Liver (tissue), 9 donors: ENCODE measurements around the gene NOX4. TPM values are rescaled to one million over a fixed set of nuclear protein-coding genes. Genes with fewer than 3 reads are reported as not detected.

ENCODE experiments used
- DNase-seq: peaks from one replicate; pipeline ENCODE4 v3.0.0-alpha.2; 2017; ENCODE audit warnings: low spot score
- H3K27ac ChIP-seq, 2 donors: one replicate each; pipeline ENCODE4 v1.7.0; 2013; ENCODE audit warnings: inconsistent platforms in 2 of 2, low read length in 2 of 2, control low read depth in 1 of 2, low read depth in 1 of 2, mild to moderate bottlenecking in 1 of 2
- H3K27me3 ChIP-seq, 4 donors: one replicate each; pipeline versions ENCODE4 v1.6.1 to v1.7.0; 2013; ENCODE audit warnings: low read length in 3 of 4, inconsistent platforms in 1 of 4, mild to moderate bottlenecking in 1 of 4, moderate library complexity in 1 of 4; ENCODE audit not compliant: control insufficient read depth in 4 of 4, insufficient read depth in 4 of 4
- H3K36me3 ChIP-seq, 4 donors: one replicate each; pipeline versions ENCODE4 v1.6.1 to v1.7.0; 2013; ENCODE audit warnings: low read length in 3 of 4, mild to moderate bottlenecking in 3 of 4, low read depth in 1 of 4, moderate library complexity in 1 of 4; ENCODE audit not compliant: control insufficient read depth in 4 of 4, insufficient read depth in 3 of 4
- H3K4me1 ChIP-seq, 4 donors: one replicate each; pipeline versions ENCODE4 v1.6.1 to v1.7.0; 2013; ENCODE audit warnings: low read length in 3 of 4, mild to moderate bottlenecking in 3 of 4, moderate library complexity in 1 of 4; ENCODE audit not compliant: control insufficient read depth in 4 of 4, insufficient read depth in 4 of 4
- H3K4me3 ChIP-seq, 3 donors: one replicate each; pipeline versions ENCODE4 v1.6.1 to v1.7.0; 2013; ENCODE audit warnings: low read length in 3 of 3, control low read depth in 1 of 3, low read depth in 1 of 3, mild to moderate bottlenecking in 1 of 3
- H3K9ac ChIP-seq, 2 donors: one replicate each; pipeline ENCODE4 v1.7.0; 2013; ENCODE audit warnings: low read length in 2 of 2, mild to moderate bottlenecking in 2 of 2, moderate library complexity in 2 of 2, control low read depth in 1 of 2, low read depth in 1 of 2
- H3K9me3 ChIP-seq, 4 donors: one replicate each; pipeline versions ENCODE4 v1.6.1 to v1.7.0; 2013; ENCODE audit warnings: low read length in 3 of 4; ENCODE audit not compliant: control insufficient read depth in 4 of 4
- ATF3 ChIP-seq: IDR thresholded peaks from 2 replicates; pipeline ENCODE4 v1.6.1; 2016; ENCODE audit warnings: antibody characterized with exemption
- CTCF ChIP-seq: fragments of 150-350 bp; IDR thresholded peaks from 2 replicates; pipeline ENCODE4 v1.5.1; 2017; ENCODE audit warnings: improper control_type of control experiment, low read depth, low read length; ENCODE audit not compliant: missing input control
- EGR1 ChIP-seq, 2 donors: IDR thresholded peaks; 2 replicates each; pipeline ENCODE4 v1.6.1; 2016 to 2018; ENCODE audit warnings: antibody characterized with exemption in 2 of 2, low read depth in 2 of 2
- FOXA1 ChIP-seq: IDR thresholded peaks from 2 replicates; pipeline ENCODE4 v1.6.1; 2016; ENCODE audit warnings: antibody characterized with exemption
- FOXA2 ChIP-seq: IDR thresholded peaks from 2 replicates; pipeline ENCODE4 v1.6.1; 2016; ENCODE audit warnings: antibody characterized with exemption
- GABPA ChIP-seq, 2 donors: IDR thresholded peaks in 1 of 2; conservative IDR thresholded peaks in 1 of 2; 2 replicates each; pipeline ENCODE4 v1.6.1; 2016; ENCODE audit warnings: antibody characterized with exemption in 2 of 2, mild to moderate bottlenecking in 1 of 2, moderate library complexity in 1 of 2
- HNF4A ChIP-seq, 2 donors: conservative IDR thresholded peaks; 2 replicates each; pipeline ENCODE4 v1.6.1; 2016; ENCODE audit warnings: antibody characterized with exemption in 2 of 2, mild to moderate bottlenecking in 2 of 2
- HNF4G ChIP-seq: IDR thresholded peaks from 2 replicates; pipeline ENCODE4 v1.6.1; 2016; ENCODE audit warnings: antibody characterized with exemption
- JUND ChIP-seq, 2 donors: IDR thresholded peaks; 2 replicates each; pipeline ENCODE4 v1.6.1; 2016; ENCODE audit warnings: antibody characterized with exemption in 2 of 2
- MAX ChIP-seq: IDR thresholded peaks from 2 replicates; pipeline ENCODE4 v1.6.1; 2016; ENCODE audit warnings: antibody characterized with exemption
- NR2F2 ChIP-seq: IDR thresholded peaks from 2 replicates; pipeline ENCODE4 v1.6.1; 2016; ENCODE audit warnings: antibody characterized with exemption
- RAD21 ChIP-seq, 2 donors: IDR thresholded peaks; 2 replicates each; pipeline ENCODE4 v1.6.1; 2016; ENCODE audit warnings: antibody characterized with exemption in 2 of 2, mild to moderate bottlenecking in 2 of 2
- REST ChIP-seq: IDR thresholded peaks from 2 replicates; pipeline ENCODE4 v1.6.1; 2016; ENCODE audit warnings: antibody characterized with exemption, mild to moderate bottlenecking
- RXRA ChIP-seq, 2 donors: IDR thresholded peaks; 2 replicates each; pipeline ENCODE4 v1.6.1; 2017 to 2018; ENCODE audit warnings: antibody characterized with exemption in 2 of 2, mild to moderate bottlenecking in 1 of 2
- SP1 ChIP-seq: IDR thresholded peaks from 2 replicates; pipeline ENCODE4 v1.6.1; 2018; ENCODE audit warnings: antibody characterized with exemption, mild to moderate bottlenecking
- TAF1 ChIP-seq: conservative IDR thresholded peaks from 2 replicates; pipeline ENCODE4 v1.6.1; 2016; ENCODE audit warnings: antibody characterized with exemption, mild to moderate bottlenecking
- YY1 ChIP-seq: IDR thresholded peaks from 2 replicates; pipeline ENCODE4 v1.6.1; 2016; ENCODE audit warnings: antibody characterized with exemption, mild to moderate bottlenecking
- ZBTB33 ChIP-seq: IDR thresholded peaks from 2 replicates; pipeline ENCODE4 v1.6.1; 2016; ENCODE audit warnings: antibody characterized with exemption
- WGBS: extraction: QIAGEN DNeasy Blood & Tissue Kit; methylation state at CpG from one replicate; pipeline ENCODE4 v1.1.7; 2013; 5-methylcytosine and 5-hydroxymethylcytosine counted together
- polyA plus RNA-seq, 2 donors: library from polyadenylated mRNA; stranded (reverse) in 1 of 2; unstranded in 1 of 2; fragments of 200-250 nt in 1 of 2; fragments of >200 nt in 1 of 2; fragmentation: Nextera tagmentation in 1 of 2; extraction: Ambion mirVana in 1 of 2; gene quantifications; one replicate each; pipeline versions ENCODE4 v1.2.1 to v1.2.3, GENCODE V29; 2013 to 2015
- total RNA-seq, 2 donors: library from RNA; depleted of rRNA; stranded (reverse); fragments of >200 nt; gene quantifications; one replicate each; pipeline ENCODE4 v1.2.3, GENCODE V29; 2014
- donor health status: healthy.
- donor health status: healthy.
- donor health status: healthy.
- donor health status: healthy.
- donor health status: healthy.

The NOX4 gene
- total and polyA plus RNA-seq, 4 donors, result 0.07 to 0.29 (median 0.19) TPM; not detected in 1

- no peak overlapping the region for H3K9ac ChIP-seq
- no peak for TF ChIP-seq EGR1 (IDR thresholded peaks at IDR 0.05; ENCODE audit: low read depth in 2 of 2)
- TF ChIP-seq REST, result no peak
- no peak for TF ChIP-seq ZBTB33
- TF ChIP-seq ATF3, result no peak
- no peak for TF ChIP-seq NR2F2
- TF ChIP-seq MAX, result no peak
- TF ChIP-seq GABPA (IDR thresholded peaks at IDR 0.05 in 1 of 2, conservative IDR thresholded peaks at IDR 0.05 in 1 of 2), result no peak
- no peak for TF ChIP-seq FOXA1
- TF ChIP-seq JUND (IDR thresholded peaks at IDR 0.05), result no peak
- TF ChIP-seq RAD21 (IDR thresholded peaks at IDR 0.05), result no peak
- no peak for TF ChIP-seq RXRA (IDR thresholded peaks at IDR 0.05)
- TF ChIP-seq SP1, result no peak
- no peak for TF ChIP-seq CTCF
- no peak for TF ChIP-seq YY1
- no peak for TF ChIP-seq FOXA2
- no peak for TF ChIP-seq HNF4G
- TF ChIP-seq TAF1, result no peak
- TF ChIP-seq HNF4A (conservative IDR thresholded peaks at IDR 0.05), result no peak
- 83% methylated on average over 5 of the region's 5 CpGs for WGBS
- H3K27ac ChIP-seq, result no peak overlapping the region
- H3K27me3 ChIP-seq, result no peaks in the 10 kb centered on the region
- H3K36me3 ChIP-seq, result no peaks in the 10 kb centered on the region
- H3K4me3 ChIP-seq, result no peak overlapping the region
- no peak for DNase-seq
- H3K4me1 ChIP-seq, result peaks cover 0 to 4% (median 2%) of the 10 kb centered on the region in 4 donors
- no peaks in the 10 kb centered on the region for H3K9me3 ChIP-seq
These were observed 144.6 kb downstream of the NOX4 start for GRCh38 chr11:89346601-89347000.
